Mesothelial cell of epicardium (in vitro differentiated cells): ENCODE data around the gene PPME1. TPM values are rescaled to one million over a fixed set of nuclear protein-coding genes. Genes with fewer than 3 reads are reported as not detected.

Experiments
- DNase-seq, 2 experiments: peaks; one replicate each; pipeline ENCODE4 v3.0.0; 2021; ENCODE audit warnings: low spot score in 2 of 2; ENCODE audit not compliant: unreplicated experiment in 2 of 2
- H3K27ac Mint-ChIP-seq: 2 replicates; pipeline ENCODE4 v1.8.0; 2021; ENCODE audit warnings: mixed read lengths
- H3K27me3 Mint-ChIP-seq: 2 replicates; pipeline ENCODE4 v1.8.0; 2021; ENCODE audit warnings: low read depth, mixed read lengths
- H3K36me3 Mint-ChIP-seq: 2 replicates; pipeline ENCODE4 v1.8.0; 2021; ENCODE audit warnings: mixed read lengths
- H3K4me1 Mint-ChIP-seq: 2 replicates; pipeline ENCODE4 v1.8.0; 2021; ENCODE audit warnings: mixed read lengths
- H3K4me3 Mint-ChIP-seq: 2 replicates; pipeline ENCODE4 v1.8.0; 2021; ENCODE audit warnings: mild to moderate bottlenecking, moderate library complexity, mixed read lengths
- H3K9me3 Mint-ChIP-seq: 2 replicates; pipeline ENCODE4 v1.8.0; 2021; ENCODE audit warnings: mixed read lengths
- CTCF ChIP-seq: fragments of 200-600 bp; sonication (generic); IDR thresholded peaks from one replicate; pipeline ENCODE4 v1.5.0; 2021; ENCODE audit warnings: antibody characterized with exemption; ENCODE audit not compliant: unreplicated experiment
- total RNA-seq: library from RNA; stranded (reverse); gene quantifications from 3 replicates; pipeline ENCODE4 v1.2.1, GENCODE V29; 2021

The PPME1 gene
- total RNA-seq, 1 donor from 2014 or later = 50.6 TPM

GRCh38 chr11:74175920-74176319, 4.8 kb downstream of the PPME1 start:
- no peak for DNase-seq
- Mint-ChIP-seq H3K4me3 (no peak overlapping the region), H3K9me3 (no peaks in the 10 kb centered on the region), H3K27me3 (no peaks in the 10 kb centered on the region), H3K27ac (no peak overlapping the region), H3K36me3 (peaks cover 2% of the 10 kb centered on the region), H3K4me1 (peaks cover 9% of the 10 kb centered on the region)
- TF ChIP-seq CTCF = no peak

DNA sequence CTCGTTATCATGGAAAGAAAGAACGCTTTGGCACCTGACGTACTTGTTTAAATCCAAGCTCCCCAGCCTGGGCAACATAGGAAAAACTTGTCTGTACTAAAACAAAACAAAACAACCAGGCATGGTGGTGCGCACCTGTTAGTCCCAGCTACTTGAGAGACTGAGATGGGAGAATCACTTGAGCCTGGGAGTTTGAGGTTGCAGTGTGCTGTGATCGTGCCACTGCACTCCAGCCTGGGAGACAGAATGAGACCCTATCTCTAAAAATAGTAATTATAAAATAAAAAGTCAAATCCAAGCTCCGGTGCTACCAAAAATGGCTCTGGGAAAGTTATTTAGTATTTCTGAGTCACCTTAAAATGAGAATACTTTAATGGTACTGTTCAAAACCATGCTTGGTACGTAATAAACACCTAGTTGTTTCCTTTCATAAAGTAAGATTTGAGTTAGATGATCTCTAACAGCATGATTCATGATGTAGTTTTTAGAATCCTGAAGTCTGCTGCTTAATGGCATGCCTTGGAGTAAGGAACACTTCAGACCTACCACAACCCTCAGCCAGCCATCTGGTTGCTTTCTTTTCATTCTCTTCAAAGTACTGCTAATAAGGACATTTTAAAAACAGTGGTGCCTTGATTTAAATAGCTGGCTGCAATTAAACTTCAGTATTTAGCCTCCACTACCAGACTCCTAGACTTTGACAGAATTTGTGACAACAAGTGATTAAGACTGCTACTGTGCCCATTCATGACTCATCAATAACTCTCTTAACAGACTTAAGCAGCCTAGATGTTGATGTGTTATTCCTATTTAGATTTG, 8.4 kb downstream of the PPME1 start:
- peaks cover 2% of the 10 kb centered on the region for H3K4me1 Mint-ChIP-seq
- H3K27ac Mint-ChIP-seq = no peak overlapping the region
- peaks cover 2% of the 10 kb centered on the region for H3K36me3 Mint-ChIP-seq
- H3K9me3 Mint-ChIP-seq = no peaks in the 10 kb centered on the region
- TF ChIP-seq CTCF = no peak
- H3K4me3 Mint-ChIP-seq = no peak overlapping the region
- DNase-seq = no peak
- no peaks in the 10 kb centered on the region for H3K27me3 Mint-ChIP-seq

GRCh38 chr11:74182635-74183034, 11.5 kb downstream of the PPME1 start:
- Mint-ChIP-seq H3K4me1 (peaks cover 2% of the 10 kb centered on the region), H3K27ac (no peak overlapping the region), H3K9me3 (no peaks in the 10 kb centered on the region), H3K4me3 (no peak overlapping the region), H3K27me3 (no peaks in the 10 kb centered on the region), H3K36me3 (peaks cover 4% of the 10 kb centered on the region)
- no peak for TF ChIP-seq CTCF
- DNase-seq = no peak

DNA sequence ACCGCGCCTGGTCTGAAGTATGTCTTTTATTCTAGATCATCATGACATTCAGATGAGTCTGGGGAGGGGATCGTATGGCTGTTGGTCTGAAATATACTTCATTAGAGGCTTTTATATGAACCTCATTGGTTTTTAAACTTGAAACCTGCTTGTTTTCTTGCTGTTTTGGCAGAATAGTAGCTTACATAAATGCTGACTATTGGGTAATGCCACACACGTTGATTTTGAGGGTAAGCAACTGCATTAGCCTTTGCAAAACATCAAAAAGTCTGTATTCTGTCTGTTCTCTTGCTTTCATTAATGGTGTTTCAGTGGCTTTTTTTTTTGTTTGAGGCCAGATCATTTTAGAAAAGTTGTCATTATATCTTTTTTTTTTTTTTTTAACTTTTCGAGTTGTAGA, 14.2 kb downstream of the PPME1 start:
- peaks cover 2% of the 10 kb centered on the region for H3K4me1 Mint-ChIP-seq
- no peak overlapping the region for H3K27ac Mint-ChIP-seq
- TF ChIP-seq CTCF = no peak
- no peak overlapping the region for H3K4me3 Mint-ChIP-seq
- no peak for DNase-seq
- H3K9me3 Mint-ChIP-seq = peaks cover under 1% of the 10 kb centered on the region
- no peaks in the 10 kb centered on the region for H3K27me3 Mint-ChIP-seq
- peaks cover 16% of the 10 kb centered on the region for H3K36me3 Mint-ChIP-seq

- Mint-ChIP-seq H3K36me3 (peaks cover 20% of the 10 kb centered on the region), H3K4me3 (no peak overlapping the region), H3K27me3 (no peaks in the 10 kb centered on the region)
These were observed 14.6 kb downstream of the PPME1 start for GRCh38 chr11:74185695-74186094.

More at GRCh38 chr11:74185695-74186094, 14.6 kb downstream of the PPME1 start:
- H3K9me3 Mint-ChIP-seq = peaks cover 4% of the 10 kb centered on the region
- no peak for TF ChIP-seq CTCF
- no peak for DNase-seq
- peak overlapping the region; percentile 44 for H3K27ac Mint-ChIP-seq
- H3K4me1 Mint-ChIP-seq = peaks cover 2% of the 10 kb centered on the region
